ENCODE measurements around the gene UNC5B.
A peak's percentile ranks its signal among the peaks of the same experiment; 100 is the strongest.

The UNC5B gene

GRCh38 chr10:71184421-71184820 lies 27.9 kb upstream of the UNC5B start:
- no peak for DNase-seq (ENCODE audit: low read depth)
- no peak for TF ChIP-seq CTCF (IDR thresholded peaks at IDR 0.05; ENCODE audit: low read depth, low read length, missing control alignments)
- H3K4me3 ChIP-seq (ENCODE audit: low read depth, low read length), result no peak overlapping the region
- in situ Hi-C loops (cut with HindIII; ENCODE audit: low sequenced_read_pairs), result no loop called here

GRCh38 chr10:71185209-71185608 lies 27.2 kb upstream of the UNC5B start:
- TF ChIP-seq CTCF (IDR thresholded peaks at IDR 0.05; ENCODE audit: low read depth, low read length, missing control alignments), result no peak
- DNase-seq (ENCODE audit: low read depth), result no peak
- H3K4me3 ChIP-seq (ENCODE audit: low read depth, low read length), result no peak overlapping the region
- in situ Hi-C loops (cut with HindIII; ENCODE audit: low sequenced_read_pairs), result no loop called here

GRCh38 chr10:71187197-71187596 lies 25.2 kb upstream of the UNC5B start:
- in situ Hi-C loops (cut with HindIII; ENCODE audit: low sequenced_read_pairs), result no loop called here
- TF ChIP-seq CTCF (IDR thresholded peaks at IDR 0.05; ENCODE audit: low read depth, low read length, missing control alignments), result no peak
- no peak overlapping the region for H3K4me3 ChIP-seq (ENCODE audit: low read depth, low read length)
- DNase-seq (ENCODE audit: low read depth), result no peak

- no peak for TF ChIP-seq CTCF (IDR thresholded peaks at IDR 0.05; ENCODE audit: low read depth, low read length, missing control alignments)
- in situ Hi-C loops (cut with HindIII; ENCODE audit: low sequenced_read_pairs), result no loop called here
- peak; percentile 20 for DNase-seq (ENCODE audit: low read depth)
- no peak overlapping the region for H3K4me3 ChIP-seq (ENCODE audit: low read depth, low read length)
Observed at GRCh38 chr10:71187600-71187999, 24.8 kb upstream of the UNC5B start.

GRCh38 chr10:71188201-71188600 lies 24.2 kb upstream of the UNC5B start:
- no peak for DNase-seq (ENCODE audit: low read depth)
- in situ Hi-C loops (cut with HindIII; ENCODE audit: low sequenced_read_pairs), result no loop called here
- TF ChIP-seq CTCF (IDR thresholded peaks at IDR 0.05; ENCODE audit: low read depth, low read length, missing control alignments), result no peak
- no peak overlapping the region for H3K4me3 ChIP-seq (ENCODE audit: low read depth, low read length)

- H3K4me3 ChIP-seq (ENCODE audit: low read depth, low read length), result no peak overlapping the region
- no peak for DNase-seq (ENCODE audit: low read depth)
- TF ChIP-seq CTCF (IDR thresholded peaks at IDR 0.05; ENCODE audit: low read depth, low read length, missing control alignments), result no peak
- in situ Hi-C loops (cut with HindIII; ENCODE audit: low sequenced_read_pairs), result no loop called here
Observed at GRCh38 chr10:71191019-71191418, 21.4 kb upstream of the UNC5B start.

- no peak for TF ChIP-seq CTCF (IDR thresholded peaks at IDR 0.05; ENCODE audit: low read depth, low read length, missing control alignments)
- no peak overlapping the region for H3K4me3 ChIP-seq (ENCODE audit: low read depth, low read length)
- no peak for DNase-seq (ENCODE audit: low read depth)
- in situ Hi-C loops (cut with HindIII; ENCODE audit: low sequenced_read_pairs), result no loop called here
Observed at GRCh38 chr10:71191551-71192076, 20.8 kb upstream of the UNC5B start.
